Astrocyte (in vitro differentiated cells and primary cell): ENCODE measurements around the gene EGLN2.

Source experiments
- CTCF ChIP-seq: IDR thresholded peaks from 2 replicates; pipeline ENCODE4 v1.5.1; 2011; ENCODE audit warnings: low read depth, mild to moderate bottlenecking, inconsistent platforms, low read length, moderate library complexity; ENCODE audit not compliant: insufficient read depth
- EZH2 ChIP-seq: IDR thresholded peaks from 2 replicates; pipeline ENCODE4 v1.6.1; 2012; ENCODE audit warnings: mild to moderate bottlenecking, low read length, inconsistent platforms; ENCODE audit not compliant: insufficient read depth

GRCh38 chr19:40778706-40779284 is 20.2 kb upstream of the EGLN2 start:
- TF ChIP-seq CTCF (no peak), EZH2 (no peak)
